IgD-negative memory B cell (primary cell): ENCODE data around the gene RERE. TPM values are rescaled to one million over a fixed set of nuclear protein-coding genes. Genes with fewer than 3 reads are reported as not detected.
"Not testable (repeated sequence)": the region's sequence is repeated elsewhere in the genome, so short reads cannot be mapped to it uniquely, and the experiment has no call there.

Experiments used
- H3K27ac Mint-ChIP-seq, 3 donors: one replicate each; pipeline ENCODE4 v1.8.0; 2020 to 2022; ENCODE audit warnings: mild to moderate bottlenecking in 3 of 3, mixed read lengths in 3 of 3, moderate library complexity in 1 of 3
- H3K27me3 Mint-ChIP-seq: one replicate; pipeline ENCODE4 v1.8.0; 2021; ENCODE audit warnings: mixed read lengths
- H3K36me3 Mint-ChIP-seq: one replicate; pipeline ENCODE4 v1.8.0; 2020; ENCODE audit warnings: mild to moderate bottlenecking, mixed read lengths
- H3K4me1 Mint-ChIP-seq, 3 donors: one replicate each; pipeline ENCODE4 v1.8.0; 2020 to 2022; ENCODE audit warnings: mixed read lengths in 3 of 3, mild to moderate bottlenecking in 1 of 3
- H3K4me3 Mint-ChIP-seq, 4 donors: one replicate each; pipeline ENCODE4 v1.8.0; 2020 to 2022; ENCODE audit warnings: mild to moderate bottlenecking in 4 of 4, mixed read lengths in 4 of 4, moderate library complexity in 3 of 4
- H3K9me3 Mint-ChIP-seq, 3 donors: one replicate each; pipeline ENCODE4 v1.8.0; 2020 to 2021; ENCODE audit warnings: mixed read lengths in 3 of 3, mild to moderate bottlenecking in 1 of 3
- polyA plus RNA-seq: library from polyadenylated mRNA; unstranded; fragments of 300-500 nt; fragmentation: Illumina TruSeq; gene quantifications from one replicate; pipeline ENCODE4 v1.2.3, GENCODE V29; 2021

The RERE gene
- polyA plus RNA-seq, 1 donor from 2014 or later: 24.9 TPM

- Mint-ChIP-seq H3K27ac (no peak overlapping the region), H3K4me1 (peaks cover 25 to 38% (median 27%) of the 10 kb centered on the region in 3 donors), H3K4me3 (peak overlapping the region in 2 of 4 donors; percentile 3 to 38), H3K36me3 (peaks cover 3% of the 10 kb centered on the region), H3K27me3 (no peaks in the 10 kb centered on the region), H3K9me3 (no peaks in the 10 kb centered on the region)
These were observed 117.8 kb downstream of the RERE start for GRCh38 chr1:8699679-8700078.

GRCh38 chr1:8698937-8699447 lies 118.4 kb downstream of the RERE start:
- H3K27me3 Mint-ChIP-seq: no peaks in the 10 kb centered on the region
- H3K4me1 Mint-ChIP-seq: peaks cover 28 to 36% (median 31%) of the 10 kb centered on the region in 3 donors
- H3K4me3 Mint-ChIP-seq: no peak overlapping the region
- no peaks in the 10 kb centered on the region for H3K9me3 Mint-ChIP-seq
- H3K27ac Mint-ChIP-seq: no peak overlapping the region
- peaks cover 3% of the 10 kb centered on the region for H3K36me3 Mint-ChIP-seq

DNA sequence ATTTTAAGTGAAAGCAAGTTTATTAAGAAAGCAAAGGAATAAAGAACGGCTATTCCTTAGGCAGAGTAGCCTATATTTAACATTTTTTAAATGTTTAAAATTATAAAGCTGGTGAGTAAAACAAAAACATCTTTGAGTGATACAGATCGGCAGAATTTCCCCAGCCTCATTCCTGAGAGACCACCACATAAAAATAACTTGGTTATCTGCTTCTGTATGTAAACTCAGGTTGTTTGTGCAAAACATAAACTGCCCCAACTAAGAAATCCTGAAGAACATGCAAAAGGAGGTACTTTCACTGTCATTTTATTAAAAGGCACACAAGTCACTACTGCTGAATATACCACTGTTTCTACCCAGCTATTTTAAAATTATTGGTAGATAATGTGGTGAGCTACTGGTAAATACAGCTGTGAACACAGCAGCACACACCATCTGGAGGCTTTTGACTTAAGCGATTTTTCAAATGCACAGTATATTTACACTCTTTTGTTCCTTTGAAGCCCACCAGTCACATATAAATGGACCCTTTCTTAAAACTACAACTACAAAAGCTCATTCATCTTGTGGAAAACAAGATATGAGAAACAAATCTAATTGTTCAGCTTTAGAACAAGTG lies 119.3 kb downstream of the RERE start:
- Mint-ChIP-seq H3K4me1 (peaks cover 25 to 35% (median 26%) of the 10 kb centered on the region in 3 donors), H3K27me3 (no peaks in the 10 kb centered on the region), H3K4me3 (no peak overlapping the region), H3K9me3 (no peaks in the 10 kb centered on the region), H3K36me3 (peaks cover 3% of the 10 kb centered on the region), H3K27ac (no peak overlapping the region)

GRCh38 chr1:8695442-8695841 lies 122.0 kb downstream of the RERE start:
- H3K9me3 Mint-ChIP-seq, H3K27me3 Mint-ChIP-seq, H3K4me3 Mint-ChIP-seq, H3K36me3 Mint-ChIP-seq: not testable (repeated sequence)
- peaks cover 9 to 21% (median 16%) of the 10 kb centered on the region in 3 donors for H3K4me1 Mint-ChIP-seq
- H3K27ac Mint-ChIP-seq: peak overlapping the region in 1 of 3 donors; percentile 86

DNA sequence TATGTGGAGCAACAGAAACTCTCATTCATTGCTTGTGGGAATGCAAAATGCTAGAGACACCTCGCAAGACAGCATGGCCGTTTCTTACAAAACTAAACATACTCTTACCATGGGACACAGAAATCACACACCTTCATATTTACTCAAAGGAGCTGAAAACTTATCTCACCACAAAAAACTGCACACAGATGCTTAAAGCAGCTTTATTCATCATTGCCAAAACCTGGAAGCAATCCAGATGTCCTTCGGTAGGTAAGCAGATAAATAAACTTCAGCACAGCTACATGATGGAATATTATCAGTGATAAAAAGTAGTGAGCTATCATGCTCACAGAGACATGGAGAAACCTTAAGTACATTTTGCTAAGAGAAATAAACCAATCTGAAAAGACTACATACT lies 124.3 kb downstream of the RERE start:
- Mint-ChIP-seq H3K36me3 (peaks cover 2% of the 10 kb centered on the region), H3K4me3 (no peak overlapping the region), H3K9me3 (no peaks in the 10 kb centered on the region), H3K27ac (no peak overlapping the region), H3K27me3 (no peaks in the 10 kb centered on the region), H3K4me1 (peaks cover 18 to 34% (median 24%) of the 10 kb centered on the region in 3 donors)

GRCh38 chr1:8691662-8692061 lies 125.8 kb downstream of the RERE start:
- H3K27ac Mint-ChIP-seq: no peak overlapping the region
- H3K36me3 Mint-ChIP-seq: peaks cover 2% of the 10 kb centered on the region
- peaks cover 21 to 40% (median 35%) of the 10 kb centered on the region in 3 donors for H3K4me1 Mint-ChIP-seq
- H3K27me3 Mint-ChIP-seq: peaks cover under 1% of the 10 kb centered on the region
- no peaks in the 10 kb centered on the region for H3K9me3 Mint-ChIP-seq
- no peak overlapping the region for H3K4me3 Mint-ChIP-seq

- Mint-ChIP-seq H3K9me3 (no peaks in the 10 kb centered on the region), H3K27me3 (peaks cover 1% of the 10 kb centered on the region), H3K4me3 (peak overlapping the region in 1 of 4 donors; percentile 56), H3K36me3 (peaks cover 2% of the 10 kb centered on the region), H3K27ac (no peak overlapping the region), H3K4me1 (peaks cover 17 to 41% (median 33%) of the 10 kb centered on the region in 3 donors)
These were observed 127.3 kb downstream of the RERE start for GRCh38 chr1:8690253-8690525.

- Mint-ChIP-seq H3K27me3 (peaks cover 1% of the 10 kb centered on the region), H3K9me3 (no peaks in the 10 kb centered on the region), H3K27ac (peak overlapping the region in 1 of 3 donors; percentile 29), H3K4me3 (peak overlapping the region in 1 of 4 donors; percentile 56), H3K36me3 (peaks cover 2% of the 10 kb centered on the region), H3K4me1 (peaks cover 20 to 43% (median 33%) of the 10 kb centered on the region in 3 donors)
These were observed 127.8 kb downstream of the RERE start for GRCh38 chr1:8689431-8690252.

- Mint-ChIP-seq H3K4me1 (peaks cover 22 to 39% (median 29%) of the 10 kb centered on the region in 3 donors), H3K27me3 (peaks cover 1% of the 10 kb centered on the region), H3K27ac (no peak overlapping the region), H3K36me3 (peaks cover 2% of the 10 kb centered on the region), H3K4me3 (peak overlapping the region in 1 of 4 donors; percentile 76), H3K9me3 (no peaks in the 10 kb centered on the region)
These were observed 129.9 kb downstream of the RERE start for GRCh38 chr1:8687538-8687937.

- H3K9me3 Mint-ChIP-seq: no peaks in the 10 kb centered on the region
- H3K36me3 Mint-ChIP-seq: peaks cover 2% of the 10 kb centered on the region
- H3K4me3 Mint-ChIP-seq: peak overlapping the region in 2 of 4 donors; percentile 56 to 67
- H3K27me3 Mint-ChIP-seq: peaks cover 1% of the 10 kb centered on the region
- H3K4me1 Mint-ChIP-seq: peaks cover 27 to 43% (median 29%) of the 10 kb centered on the region in 3 donors
- H3K27ac Mint-ChIP-seq: no peak overlapping the region
These were observed 130.4 kb downstream of the RERE start for GRCh38 chr1:8687039-8687438.

DNA sequence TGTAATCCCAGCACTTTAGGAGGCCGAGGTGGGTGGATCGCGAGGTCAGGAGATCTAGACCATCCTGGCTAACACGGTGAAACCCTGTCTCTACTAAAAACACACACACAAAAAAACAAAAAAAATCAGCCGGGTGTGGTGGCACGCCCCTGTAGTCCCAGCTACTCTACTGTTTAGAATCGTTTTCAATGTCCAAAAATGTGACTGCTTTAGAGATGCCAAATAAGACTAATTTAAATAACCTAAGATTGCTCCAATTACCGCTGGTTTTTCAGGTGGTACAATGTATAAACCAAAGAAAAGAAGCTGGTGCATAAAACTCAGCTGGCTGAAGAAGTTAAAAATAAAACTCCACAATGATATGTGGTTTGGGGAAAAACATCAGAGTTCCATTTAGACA lies 132.0 kb downstream of the RERE start:
- Mint-ChIP-seq H3K36me3 (no peaks in the 10 kb centered on the region), H3K27ac (no peak overlapping the region), H3K9me3 (no peaks in the 10 kb centered on the region), H3K27me3 (peaks cover 1% of the 10 kb centered on the region), H3K4me3 (peak overlapping the region in 1 of 4 donors; percentile 29), H3K4me1 (peaks cover 29 to 48% (median 32%) of the 10 kb centered on the region in 3 donors)

- Mint-ChIP-seq H3K9me3 (no peaks in the 10 kb centered on the region), H3K4me1 (peaks cover 21 to 41% (median 29%) of the 10 kb centered on the region in 3 donors), H3K36me3 (no peaks in the 10 kb centered on the region), H3K27ac (no peak overlapping the region), H3K27me3 (peaks cover 1% of the 10 kb centered on the region), H3K4me3 (peak overlapping the region in 1 of 4 donors; percentile 25)
These were observed 132.8 kb downstream of the RERE start for GRCh38 chr1:8684590-8684989.

DNA sequence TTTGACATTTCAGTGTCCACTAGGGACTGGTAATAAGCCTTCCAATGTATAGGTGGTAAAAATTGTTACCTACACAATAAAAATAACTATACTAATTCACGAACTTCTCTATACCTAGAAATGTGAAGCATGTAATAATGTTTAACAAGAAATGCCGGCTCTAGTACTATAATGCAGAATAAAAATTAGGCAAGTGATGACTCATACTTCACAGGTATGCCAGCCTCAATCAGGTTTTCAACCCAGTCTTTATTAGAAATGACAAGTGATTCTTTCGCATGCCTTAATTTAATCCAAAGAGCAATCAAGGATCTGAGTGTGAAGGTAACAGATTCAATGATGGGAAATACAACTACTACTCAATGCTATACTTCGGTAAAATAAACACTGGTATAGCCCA lies 134.9 kb downstream of the RERE start:
- no peaks in the 10 kb centered on the region for H3K36me3 Mint-ChIP-seq
- H3K4me3 Mint-ChIP-seq: no peak overlapping the region
- no peak overlapping the region for H3K27ac Mint-ChIP-seq
- H3K9me3 Mint-ChIP-seq: no peaks in the 10 kb centered on the region
- peaks cover 1% of the 10 kb centered on the region for H3K27me3 Mint-ChIP-seq
- H3K4me1 Mint-ChIP-seq: peaks cover 16 to 37% (median 24%) of the 10 kb centered on the region in 3 donors

- H3K9me3 Mint-ChIP-seq: no peaks in the 10 kb centered on the region
- H3K36me3 Mint-ChIP-seq: peaks cover under 1% of the 10 kb centered on the region
- H3K4me1 Mint-ChIP-seq: peaks cover 15 to 37% (median 27%) of the 10 kb centered on the region in 3 donors
- H3K4me3 Mint-ChIP-seq: no peak overlapping the region
- H3K27ac Mint-ChIP-seq: no peak overlapping the region
- H3K27me3 Mint-ChIP-seq: peaks cover 1% of the 10 kb centered on the region
These were observed 135.5 kb downstream of the RERE start for GRCh38 chr1:8681911-8682310.
